Body of pancreas (tissue), 4 donors: Measurements from ENCODE around the gene ZSWIM1.

Source experiments
- POLR2A ChIP-seq, 3 donors: fragments of 450-650 bp; IDR thresholded peaks; one replicate each; pipeline ENCODE4 v1.6.1; 2016; ENCODE audit warnings: antibody characterized with exemption in 3 of 3, mild to moderate bottlenecking in 2 of 3
- TF ChIP-seq, protein P1 (sequence below), 7 experiments: fragments of 450-650 bp in 4 of 7; fragments of 200-600 bp in 3 of 7; sonication (generic) in 3 of 7; IDR thresholded peaks; one replicate each; pipeline ENCODE4 v1.5.1; 2016 to 2019; ENCODE audit warnings: antibody characterized with exemption in 7 of 7

DNA sequence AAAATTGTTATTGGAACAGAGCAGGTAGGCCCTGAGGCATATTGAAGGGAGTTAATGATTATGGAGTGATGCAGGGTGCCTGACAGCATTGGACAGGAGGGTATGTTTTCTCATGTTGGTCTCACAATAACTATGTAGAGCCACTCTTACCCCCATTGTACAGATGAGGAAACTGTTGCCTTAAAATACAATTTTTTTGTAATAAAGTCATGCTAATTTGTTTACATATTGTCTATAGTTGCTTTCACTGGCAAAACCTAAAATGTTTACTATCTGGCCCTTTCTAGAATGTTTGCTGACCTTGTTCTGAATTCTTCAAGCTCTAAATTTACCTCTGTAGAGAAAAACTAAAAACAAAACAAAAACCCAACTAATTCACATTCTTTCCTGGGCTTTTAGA lies 29.5 kb upstream of the ZSWIM1 start:
- TF ChIP-seq, protein P1, sequence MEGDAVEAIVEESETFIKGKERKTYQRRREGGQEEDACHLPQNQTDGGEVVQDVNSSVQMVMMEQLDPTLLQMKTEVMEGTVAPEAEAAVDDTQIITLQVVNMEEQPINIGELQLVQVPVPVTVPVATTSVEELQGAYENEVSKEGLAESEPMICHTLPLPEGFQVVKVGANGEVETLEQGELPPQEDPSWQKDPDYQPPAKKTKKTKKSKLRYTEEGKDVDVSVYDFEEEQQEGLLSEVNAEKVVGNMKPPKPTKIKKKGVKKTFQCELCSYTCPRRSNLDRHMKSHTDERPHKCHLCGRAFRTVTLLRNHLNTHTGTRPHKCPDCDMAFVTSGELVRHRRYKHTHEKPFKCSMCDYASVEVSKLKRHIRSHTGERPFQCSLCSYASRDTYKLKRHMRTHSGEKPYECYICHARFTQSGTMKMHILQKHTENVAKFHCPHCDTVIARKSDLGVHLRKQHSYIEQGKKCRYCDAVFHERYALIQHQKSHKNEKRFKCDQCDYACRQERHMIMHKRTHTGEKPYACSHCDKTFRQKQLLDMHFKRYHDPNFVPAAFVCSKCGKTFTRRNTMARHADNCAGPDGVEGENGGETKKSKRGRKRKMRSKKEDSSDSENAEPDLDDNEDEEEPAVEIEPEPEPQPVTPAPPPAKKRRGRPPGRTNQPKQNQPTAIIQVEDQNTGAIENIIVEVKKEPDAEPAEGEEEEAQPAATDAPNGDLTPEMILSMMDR (IDR thresholded peaks at IDR 0.05): no peak
- no peak for TF ChIP-seq POLR2A (IDR thresholded peaks at IDR 0.05)
